Neuronal stem cell (in vitro differentiated cells): ENCODE measurements around the gene DOCK7.

ENCODE experiments used
- DNase-seq: peaks from one replicate; pipeline ENCODE4 v3.0.0-alpha.2; 2013; ENCODE audit warnings: low spot score
- H2AFZ ChIP-seq: one replicate; pipeline ENCODE4 v1.6.1; 2013; ENCODE audit warnings: mild to moderate bottlenecking, low read length, inconsistent platforms
- H2AK5ac ChIP-seq: 2 replicates; pipeline ENCODE4 v1.6.1; 2013; ENCODE audit warnings: low read depth, mild to moderate bottlenecking, inconsistent platforms, low read length, moderate library complexity, mixed read lengths
- H2BK120ac ChIP-seq: 2 replicates; pipeline ENCODE4 v1.6.1; 2013; ENCODE audit warnings: low read depth, mild to moderate bottlenecking, inconsistent platforms, low read length, moderate library complexity, mixed read lengths
- H2BK12ac ChIP-seq: one replicate; pipeline ENCODE4 v1.6.1; 2013; ENCODE audit warnings: low read length, inconsistent platforms
- H2BK15ac ChIP-seq: 2 replicates; pipeline ENCODE4 v1.6.1; 2013; ENCODE audit warnings: mild to moderate bottlenecking, low read length, inconsistent platforms, mixed read lengths
- H2BK5ac ChIP-seq: one replicate; pipeline ENCODE4 v1.6.1; 2013; ENCODE audit warnings: inconsistent platforms, mild to moderate bottlenecking, low read length, moderate library complexity
- H3K14ac ChIP-seq: one replicate; pipeline ENCODE4 v1.6.1; 2013; ENCODE audit warnings: low read length, inconsistent platforms
- H3K18ac ChIP-seq: 2 replicates; pipeline ENCODE4 v1.6.1; 2013; ENCODE audit warnings: low read length, inconsistent platforms
- H3K23ac ChIP-seq: 2 replicates; pipeline ENCODE4 v1.6.1; 2013; ENCODE audit warnings: low read depth, mild to moderate bottlenecking, mixed read lengths, low read length, inconsistent platforms; ENCODE audit not compliant: poor library complexity
- H3K27ac ChIP-seq: replicated peaks from 3 replicates; pipeline ENCODE4 v1.5.1; 2013; ENCODE audit warnings: low read length, inconsistent platforms
- H3K27me3 ChIP-seq, 3 experiments: 2 replicates each; pipeline ENCODE4 v1.6.1; 2013; ENCODE audit warnings: low read length in 3 of 3, mild to moderate bottlenecking in 2 of 3, inconsistent platforms in 1 of 3, low read depth in 1 of 3, mixed read lengths in 1 of 3, moderate library complexity in 1 of 3; ENCODE audit not compliant: control insufficient read depth in 3 of 3, insufficient read depth in 3 of 3
- H3K36me3 ChIP-seq, 2 donors: replicated peaks in 1 of 2; 2 replicates each; pipeline ENCODE4 v1.6.1; 2013; ENCODE audit warnings: low read length in 2 of 2; ENCODE audit not compliant: control insufficient read depth in 2 of 2, insufficient read depth in 2 of 2
- H3K4ac ChIP-seq: 2 replicates; pipeline ENCODE4 v1.6.1; 2013; ENCODE audit warnings: inconsistent platforms, mild to moderate bottlenecking, low read length, moderate library complexity
- H3K4me1 ChIP-seq, 2 donors: 1 replicate in 1 of 2; 2 replicates in 1 of 2; pipeline ENCODE4 v1.6.1; 2013; ENCODE audit warnings: low read length in 2 of 2, low read depth in 1 of 2; ENCODE audit not compliant: control insufficient read depth in 2 of 2, insufficient read depth in 1 of 2
- H3K4me2 ChIP-seq: one replicate; pipeline ENCODE4 v1.6.1; 2013; ENCODE audit warnings: mild to moderate bottlenecking, low read length, inconsistent platforms; ENCODE audit not compliant: insufficient read depth, poor library complexity, severe bottlenecking
- H3K4me3 ChIP-seq, 2 donors: 2 replicates each; pipeline ENCODE4 v1.5.1; 2013; ENCODE audit warnings: low read length in 2 of 2, mild to moderate bottlenecking in 2 of 2, inconsistent platforms in 1 of 2, moderate library complexity in 1 of 2
- H3K79me1 ChIP-seq: one replicate; pipeline ENCODE4 v1.6.1; 2013; ENCODE audit warnings: low read depth, mild to moderate bottlenecking, inconsistent platforms, low read length, moderate library complexity
- H3K9ac ChIP-seq: one replicate; pipeline ENCODE4 v1.6.1; 2013; ENCODE audit warnings: mild to moderate bottlenecking, low read depth, low read length, inconsistent platforms; ENCODE audit not compliant: poor library complexity
- H3K9me3 ChIP-seq, 2 donors: replicated peaks in 1 of 2; 2 replicates each; pipeline versions ENCODE3 to v1.6.1; 2013; ENCODE audit warnings: low read length in 2 of 2, mild to moderate bottlenecking in 2 of 2, inconsistent platforms in 1 of 2, low read depth in 1 of 2, mixed read lengths in 1 of 2, moderate library complexity in 1 of 2; ENCODE audit not compliant: control insufficient read depth in 2 of 2, insufficient read depth in 1 of 2
- H4K8ac ChIP-seq: one replicate; pipeline ENCODE4 v1.6.1; 2013; ENCODE audit warnings: low read depth, mild to moderate bottlenecking, inconsistent platforms, low read length, moderate library complexity
- H4K91ac ChIP-seq: one replicate; pipeline ENCODE4 v1.6.1; 2013; ENCODE audit warnings: low read length, low read depth, mild to moderate bottlenecking, inconsistent platforms; ENCODE audit not compliant: poor library complexity
- WGBS, 2 donors: extraction: QIAGEN DNeasy Blood & Tissue Kit; methylation state at CpG; one replicate each; pipeline ENCODE4 v1.1.7; 2013; ENCODE audit warnings: missing lambda C conversion rate in 2 of 2, mixed read lengths in 1 of 2; ENCODE audit not compliant: insufficient read length in 2 of 2, insufficient replicate concordance in 1 of 2; ENCODE audit errors: extremely low coverage in 2 of 2; 5-methylcytosine and 5-hydroxymethylcytosine counted together

Gene DOCK7

DNA sequence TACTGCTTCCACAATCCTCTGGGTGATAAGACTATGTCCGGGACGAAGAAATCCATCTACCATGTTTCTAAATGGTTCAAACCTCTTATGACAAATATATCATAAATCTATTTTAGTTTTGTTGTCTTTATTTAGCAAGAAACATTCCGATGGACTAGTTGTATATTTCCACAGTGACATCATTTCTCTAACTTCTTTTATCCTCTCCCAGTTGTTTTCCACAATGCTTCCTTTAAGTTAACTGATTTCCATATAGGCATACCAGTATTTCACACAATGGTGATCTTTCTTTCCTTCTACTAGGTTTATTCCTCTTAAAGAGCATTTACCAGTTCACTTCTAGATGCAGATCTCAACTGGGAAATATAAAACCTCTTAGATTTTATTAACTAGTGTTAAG lies 206.5 kb downstream of the DOCK7 start:
- H3K27me3 ChIP-seq: no peaks in the 10 kb centered on the region
- no peak overlapping the region for H4K8ac ChIP-seq
- peaks cover 0 to 63% of the 10 kb centered on the region in 2 donors for H3K36me3 ChIP-seq
- WGBS, 2 donors: no CpG with 5 or more reads among the region's 3 CpGs
- H3K4ac ChIP-seq: no peak overlapping the region
- H3K18ac ChIP-seq: no peak overlapping the region
- no peak overlapping the region for H2BK5ac ChIP-seq
- no peak overlapping the region for H3K4me2 ChIP-seq
- H3K4me1 ChIP-seq: no peaks in the 10 kb centered on the region
- DNase-seq: no peak
- H3K27ac ChIP-seq: no peak overlapping the region
- no peaks in the 10 kb centered on the region for H3K79me1 ChIP-seq
- H2BK15ac ChIP-seq: no peak overlapping the region
- H3K23ac ChIP-seq: no peak overlapping the region
- no peak overlapping the region for H4K91ac ChIP-seq
- peaks cover 0 to 2% of the 10 kb centered on the region in 2 donors for H3K9me3 ChIP-seq
- no peak overlapping the region for H2AFZ ChIP-seq
- no peak overlapping the region for H2BK12ac ChIP-seq
- no peak overlapping the region for H2BK120ac ChIP-seq
- no peak overlapping the region for H3K14ac ChIP-seq
- no peak overlapping the region for H3K4me3 ChIP-seq
- H2AK5ac ChIP-seq: no peak overlapping the region
- no peak overlapping the region for H3K9ac ChIP-seq

DNA sequence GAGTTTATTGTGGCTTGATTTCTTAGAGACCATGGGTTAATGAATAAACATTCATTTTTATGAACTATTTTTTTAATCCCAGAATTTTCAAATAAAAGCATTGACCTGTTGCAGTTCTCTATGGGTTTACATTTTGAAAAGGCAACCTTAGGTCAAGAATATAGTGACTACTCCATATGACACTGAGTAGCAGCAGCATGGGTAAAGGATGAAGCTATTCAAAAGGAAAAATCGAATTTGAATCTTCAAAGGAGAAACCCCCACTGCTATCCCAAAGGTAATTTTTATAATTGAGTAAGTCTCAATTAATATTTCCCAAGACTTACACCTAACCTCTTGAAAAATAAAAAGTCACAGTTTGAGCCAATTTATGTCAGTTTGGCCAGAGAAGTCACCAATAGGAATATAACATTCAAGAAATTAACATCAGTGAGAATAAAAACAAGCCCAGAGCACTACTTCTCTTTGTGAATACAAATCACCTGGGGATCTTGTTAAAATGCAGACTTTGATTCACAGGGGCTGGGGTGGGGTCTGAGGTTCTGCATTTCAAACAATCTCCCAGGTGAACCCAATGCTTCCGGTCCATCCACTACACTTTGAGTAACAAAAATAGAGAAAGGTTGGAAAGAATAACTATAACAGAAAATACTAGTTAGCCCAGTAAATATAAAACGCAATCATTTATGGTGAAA lies 211.5 kb downstream of the DOCK7 start:
- peaks cover 8 to 75% of the 10 kb centered on the region in 2 donors for H3K36me3 ChIP-seq
- H3K9me3 ChIP-seq: peaks cover 0 to 2% of the 10 kb centered on the region in 2 donors
- no peak overlapping the region for H3K4me2 ChIP-seq
- no peak overlapping the region for H3K4ac ChIP-seq
- H3K18ac ChIP-seq: no peak overlapping the region
- H3K27me3 ChIP-seq: no peaks in the 10 kb centered on the region
- H3K4me3 ChIP-seq: no peak overlapping the region
- H3K27ac ChIP-seq: no peak overlapping the region
- no peak overlapping the region for H2BK12ac ChIP-seq
- WGBS, 2 donors: no CpG with 5 or more reads among the region's 3 CpGs
- no peak overlapping the region for H2BK5ac ChIP-seq
- no peaks in the 10 kb centered on the region for H3K4me1 ChIP-seq
- H3K14ac ChIP-seq: no peak overlapping the region
- no peak overlapping the region for H3K23ac ChIP-seq
- H2AK5ac ChIP-seq: no peak overlapping the region
- no peak for DNase-seq
- H3K9ac ChIP-seq: no peak overlapping the region
- H2BK15ac ChIP-seq: no peak overlapping the region
- no peak overlapping the region for H2AFZ ChIP-seq
- H4K91ac ChIP-seq: no peak overlapping the region
- no peaks in the 10 kb centered on the region for H3K79me1 ChIP-seq
- H2BK120ac ChIP-seq: no peak overlapping the region
- H4K8ac ChIP-seq: no peak overlapping the region

DNA sequence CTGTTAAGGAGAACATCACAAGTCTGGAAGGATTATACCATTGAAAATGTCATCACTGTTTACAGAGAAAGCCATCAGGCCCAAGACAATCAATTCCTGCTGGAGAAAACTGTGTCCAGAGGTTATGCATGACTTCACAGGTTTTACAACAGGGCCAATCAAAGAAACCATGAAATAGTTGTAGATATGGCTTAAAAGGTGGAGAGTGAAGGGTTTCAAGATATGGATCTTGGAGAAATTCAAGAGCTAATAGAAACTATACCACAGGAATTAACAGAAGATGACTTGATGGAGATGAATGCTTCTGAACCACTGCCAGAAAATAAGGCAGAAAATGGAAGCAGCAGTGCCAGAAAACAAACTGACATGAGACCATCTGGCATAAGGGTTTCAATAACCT lies 221.1 kb downstream of the DOCK7 start:
- Histone ChIP-seq H3K9me3 (peaks cover 0 to 30% of the 10 kb centered on the region in 2 donors), H3K4me3 (no peak overlapping the region), H2AK5ac (no peak overlapping the region), H2BK5ac (no peak overlapping the region), H4K91ac (no peak overlapping the region), H3K9ac (no peak overlapping the region), H2BK120ac (no peak overlapping the region), H2AFZ (no peak overlapping the region), H3K79me1 (no peaks in the 10 kb centered on the region), H3K27ac (no peak overlapping the region), H2BK15ac (no peak overlapping the region), H2BK12ac (no peak overlapping the region), H3K27me3 (no peaks in the 10 kb centered on the region), H3K18ac (no peak overlapping the region), H3K4me1 (no peaks in the 10 kb centered on the region), H3K23ac (no peak overlapping the region), H3K4ac (no peak overlapping the region), H3K36me3 (peaks cover 8 to 85% of the 10 kb centered on the region in 2 donors), H3K14ac (no peak overlapping the region), H4K8ac (no peak overlapping the region), H3K4me2 (no peak overlapping the region)
- DNase-seq: no peak

DNA sequence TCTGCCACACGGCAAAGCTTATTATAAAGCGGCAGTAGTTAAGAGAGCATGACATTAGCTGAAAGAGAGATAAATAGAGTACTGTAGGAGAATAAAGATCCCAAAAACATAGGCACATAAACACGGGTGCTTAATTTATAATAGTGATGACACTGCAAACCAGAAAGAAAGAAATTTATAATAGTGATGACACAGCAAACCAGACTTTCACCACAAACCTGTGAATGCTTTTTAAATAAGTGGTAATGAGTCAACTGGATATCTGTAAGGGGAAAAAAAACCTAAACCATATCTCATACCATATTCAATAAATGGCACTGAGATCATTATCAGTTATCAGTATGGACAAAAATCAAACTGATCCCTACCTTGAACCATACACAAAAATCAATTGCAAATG lies 225.8 kb downstream of the DOCK7 start:
- Histone ChIP-seq H3K27me3 (no peaks in the 10 kb centered on the region), H2BK15ac (no peak overlapping the region), H2BK5ac (no peak overlapping the region), H4K8ac (no peak overlapping the region), H3K79me1 (no peaks in the 10 kb centered on the region), H3K9ac (no peak overlapping the region), H2AFZ (no peak overlapping the region), H4K91ac (no peak overlapping the region), H3K4me3 (no peak overlapping the region), H3K4me1 (no peaks in the 10 kb centered on the region), H3K27ac (no peak overlapping the region), H3K18ac (no peak overlapping the region), H3K9me3 (peaks cover 0 to 13% of the 10 kb centered on the region in 2 donors), H3K36me3 (peaks cover 3 to 70% of the 10 kb centered on the region in 2 donors), H2AK5ac (no peak overlapping the region), H2BK12ac (no peak overlapping the region), H3K4me2 (no peak overlapping the region), H3K4ac (no peak overlapping the region), H3K23ac (no peak overlapping the region), H3K14ac (no peak overlapping the region), H2BK120ac (no peak overlapping the region)
- no CpG with 5 or more reads among the region's 3 CpGs for WGBS, 2 donors
- no peak for DNase-seq
